Measurements from ENCODE around the gene CYP2A7.

- TF ChIP-seq YY1 (IDR thresholded peaks at IDR 0.05; ENCODE audit: low read depth, low read length) (no peak), GABPA (IDR thresholded peaks at IDR 0.05; ENCODE audit: borderline replicate concordance, insufficient read depth, low read length) (no peak), CTCF (IDR thresholded peaks at IDR 0.05; ENCODE audit: control extremely low read depth in 1 of 3, insufficient read depth in 1 of 3, low read depth in 1 of 3, low read length in 3 of 3) (no peak), MAX (IDR thresholded peaks at IDR 0.05) (no peak), POLR2A (IDR thresholded peaks at IDR 0.05; ENCODE audit: control extremely low read depth in 1 of 2, low read depth in 2 of 2, low read length in 2 of 2) (no peak)
Observed at GRCh38 chr19:40923934-40924391, 41.9 kb upstream of the CYP2A7 start.
